ENCODE measurements around the gene NEK7. TPM values are rescaled to one million over a fixed set of nuclear protein-coding genes. Genes with fewer than 3 reads are reported as not detected.

The NEK7 gene
- total RNA-seq, 1 donor from 2014 or later = 44.9 TPM

- no peaks in the 10 kb centered on the region for H3K27me3 Mint-ChIP-seq (ENCODE audit: unreplicated experiment)
- DNase-seq (ENCODE audit: low spot score) = no peak
- no peaks in the 10 kb centered on the region for H3K4me1 Mint-ChIP-seq (ENCODE audit: unreplicated experiment)
- no peak overlapping the region for H3K4me3 Mint-ChIP-seq (ENCODE audit: unreplicated experiment)
- H3K27ac Mint-ChIP-seq (ENCODE audit: unreplicated experiment) = no peak overlapping the region
- TF ChIP-seq CTCF (IDR thresholded peaks at IDR 0.05; ENCODE audit: unreplicated experiment) = no peak
- no peaks in the 10 kb centered on the region for H3K9me3 Mint-ChIP-seq (ENCODE audit: unreplicated experiment)
- H3K36me3 Mint-ChIP-seq (ENCODE audit: low read depth, unreplicated experiment) = no peaks in the 10 kb centered on the region
Observed at GRCh38 chr1:198328458-198329032, 171.7 kb downstream of the NEK7 start.

DNA sequence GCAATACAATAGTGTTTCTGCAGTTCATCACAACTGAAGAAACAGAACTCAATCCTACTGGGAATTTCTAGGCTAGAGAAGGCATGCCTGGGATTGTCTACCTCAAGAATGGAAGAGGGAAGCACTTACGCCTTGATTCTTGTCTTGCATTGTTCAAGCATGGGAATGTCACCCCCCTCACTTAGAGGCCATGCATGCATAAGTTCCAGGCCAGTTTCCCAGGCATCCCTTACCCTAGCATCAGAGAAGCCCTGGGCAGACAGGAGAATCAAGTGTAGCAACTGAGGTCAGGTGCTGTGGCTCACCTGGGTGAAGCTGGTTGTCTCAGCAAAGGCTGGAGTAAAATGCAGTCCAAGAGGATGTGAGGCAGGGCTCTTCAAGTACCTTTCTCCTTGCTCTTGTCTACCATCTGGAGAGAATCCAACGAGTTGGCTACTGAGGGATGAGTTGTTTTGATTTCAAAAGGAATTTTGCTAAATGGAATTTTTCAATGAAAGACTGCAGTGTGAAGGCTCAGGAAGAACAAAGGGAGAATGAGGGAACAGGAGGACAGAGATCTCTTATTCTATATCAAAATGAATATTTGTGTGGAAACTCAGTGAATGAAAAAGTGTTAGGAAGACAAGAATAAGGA lies 174.3 kb downstream of the NEK7 start:
- H3K27me3 Mint-ChIP-seq (ENCODE audit: unreplicated experiment) = no peaks in the 10 kb centered on the region
- H3K36me3 Mint-ChIP-seq (ENCODE audit: low read depth, unreplicated experiment) = no peaks in the 10 kb centered on the region
- no peak for TF ChIP-seq CTCF (IDR thresholded peaks at IDR 0.05; ENCODE audit: unreplicated experiment)
- H3K27ac Mint-ChIP-seq (ENCODE audit: unreplicated experiment) = no peak overlapping the region
- no peaks in the 10 kb centered on the region for H3K4me1 Mint-ChIP-seq (ENCODE audit: unreplicated experiment)
- DNase-seq (ENCODE audit: low spot score) = no peak
- no peak overlapping the region for H3K4me3 Mint-ChIP-seq (ENCODE audit: unreplicated experiment)
- H3K9me3 Mint-ChIP-seq (ENCODE audit: unreplicated experiment) = no peaks in the 10 kb centered on the region

GRCh38 chr1:198333744-198334143 lies 176.9 kb downstream of the NEK7 start:
- H3K4me1 Mint-ChIP-seq (ENCODE audit: unreplicated experiment) = no peaks in the 10 kb centered on the region
- no peak overlapping the region for H3K4me3 Mint-ChIP-seq (ENCODE audit: unreplicated experiment)
- H3K36me3 Mint-ChIP-seq (ENCODE audit: low read depth, unreplicated experiment) = no peaks in the 10 kb centered on the region
- no peaks in the 10 kb centered on the region for H3K9me3 Mint-ChIP-seq (ENCODE audit: unreplicated experiment)
- no peak for DNase-seq (ENCODE audit: low spot score)
- H3K27ac Mint-ChIP-seq (ENCODE audit: unreplicated experiment) = no peak overlapping the region
- no peak for TF ChIP-seq CTCF (IDR thresholded peaks at IDR 0.05; ENCODE audit: unreplicated experiment)
- no peaks in the 10 kb centered on the region for H3K27me3 Mint-ChIP-seq (ENCODE audit: unreplicated experiment)

DNA sequence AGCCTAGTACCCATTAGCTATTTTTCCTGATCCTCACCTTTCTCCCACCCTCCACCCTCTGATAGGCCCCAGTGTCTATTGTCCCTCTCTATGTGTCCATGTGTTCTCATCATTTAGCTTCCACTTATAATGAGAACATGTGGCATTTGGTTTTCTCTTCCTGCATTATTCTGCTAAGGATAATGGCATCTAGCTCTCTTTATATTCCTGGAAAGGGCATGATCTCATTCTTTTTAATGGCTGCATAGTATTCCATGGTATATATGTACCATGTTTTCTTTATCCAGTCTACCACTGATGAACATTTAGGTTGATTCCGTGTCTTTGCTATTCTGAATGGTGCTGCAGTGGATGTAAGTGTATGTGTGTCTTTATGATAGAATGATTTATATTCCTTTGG lies 178.9 kb downstream of the NEK7 start:
- Mint-ChIP-seq H3K27me3 (ENCODE audit: unreplicated experiment) (peaks cover 2% of the 10 kb centered on the region), H3K9me3 (ENCODE audit: unreplicated experiment) (no peaks in the 10 kb centered on the region), H3K36me3 (ENCODE audit: low read depth, unreplicated experiment) (no peaks in the 10 kb centered on the region), H3K4me3 (ENCODE audit: unreplicated experiment) (no peak overlapping the region), H3K4me1 (ENCODE audit: unreplicated experiment) (peaks cover 2% of the 10 kb centered on the region), H3K27ac (ENCODE audit: unreplicated experiment) (no peak overlapping the region)
- no peak for DNase-seq (ENCODE audit: low spot score)
- no peak for TF ChIP-seq CTCF (IDR thresholded peaks at IDR 0.05; ENCODE audit: unreplicated experiment)

DNA sequence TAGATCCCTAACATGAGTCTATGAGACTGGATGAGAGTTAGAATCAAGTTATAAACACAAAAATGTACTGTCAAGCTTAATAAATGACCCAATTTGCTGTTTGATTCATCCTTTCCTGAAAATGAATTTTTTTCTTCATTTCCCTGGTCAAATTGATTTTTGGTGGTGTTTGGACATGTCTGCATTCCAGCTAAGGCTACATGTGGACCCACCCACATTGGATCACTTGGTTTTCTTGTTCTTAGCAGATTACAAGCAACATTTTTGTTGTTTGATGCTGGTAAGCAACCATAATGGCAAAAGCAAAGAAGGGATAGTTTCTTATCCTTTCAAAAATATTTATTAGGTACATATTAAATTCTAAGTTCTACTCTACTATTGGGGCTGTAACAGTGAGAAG lies 181.1 kb downstream of the NEK7 start:
- Mint-ChIP-seq H3K36me3 (ENCODE audit: low read depth, unreplicated experiment) (no peaks in the 10 kb centered on the region), H3K4me1 (ENCODE audit: unreplicated experiment) (peaks cover 2% of the 10 kb centered on the region), H3K27ac (ENCODE audit: unreplicated experiment) (no peak overlapping the region), H3K9me3 (ENCODE audit: unreplicated experiment) (no peaks in the 10 kb centered on the region), H3K4me3 (ENCODE audit: unreplicated experiment) (no peak overlapping the region), H3K27me3 (ENCODE audit: unreplicated experiment) (peaks cover 2% of the 10 kb centered on the region)
- DNase-seq (ENCODE audit: low spot score) = no peak
- no peak for TF ChIP-seq CTCF (IDR thresholded peaks at IDR 0.05; ENCODE audit: unreplicated experiment)

All from endothelial cell (in vitro differentiated cells).